OCI-LY7 (cell line): ENCODE results near the gene NUDT3.

Experiments
- EZH2phosphoT487 ChIP-seq: fragments of 200-600 bp; sonication (generic); IDR thresholded peaks from 2 replicates; pipeline ENCODE4 v1.6.1; 2018; ENCODE audit warnings: low read depth, borderline replicate concordance, mild to moderate bottlenecking, mixed run types, antibody characterized with exemption, low read length, moderate library complexity, mixed read lengths
- TF ChIP-seq, protein P1 (sequence below): fragments of 200-600 bp; sonication (generic); conservative IDR thresholded peaks from 2 replicates; pipeline ENCODE4 v1.5.1; 2014; ENCODE audit warnings: mild to moderate bottlenecking, antibody characterized with exemption, low read length, moderate library complexity, mixed read lengths

DNA sequence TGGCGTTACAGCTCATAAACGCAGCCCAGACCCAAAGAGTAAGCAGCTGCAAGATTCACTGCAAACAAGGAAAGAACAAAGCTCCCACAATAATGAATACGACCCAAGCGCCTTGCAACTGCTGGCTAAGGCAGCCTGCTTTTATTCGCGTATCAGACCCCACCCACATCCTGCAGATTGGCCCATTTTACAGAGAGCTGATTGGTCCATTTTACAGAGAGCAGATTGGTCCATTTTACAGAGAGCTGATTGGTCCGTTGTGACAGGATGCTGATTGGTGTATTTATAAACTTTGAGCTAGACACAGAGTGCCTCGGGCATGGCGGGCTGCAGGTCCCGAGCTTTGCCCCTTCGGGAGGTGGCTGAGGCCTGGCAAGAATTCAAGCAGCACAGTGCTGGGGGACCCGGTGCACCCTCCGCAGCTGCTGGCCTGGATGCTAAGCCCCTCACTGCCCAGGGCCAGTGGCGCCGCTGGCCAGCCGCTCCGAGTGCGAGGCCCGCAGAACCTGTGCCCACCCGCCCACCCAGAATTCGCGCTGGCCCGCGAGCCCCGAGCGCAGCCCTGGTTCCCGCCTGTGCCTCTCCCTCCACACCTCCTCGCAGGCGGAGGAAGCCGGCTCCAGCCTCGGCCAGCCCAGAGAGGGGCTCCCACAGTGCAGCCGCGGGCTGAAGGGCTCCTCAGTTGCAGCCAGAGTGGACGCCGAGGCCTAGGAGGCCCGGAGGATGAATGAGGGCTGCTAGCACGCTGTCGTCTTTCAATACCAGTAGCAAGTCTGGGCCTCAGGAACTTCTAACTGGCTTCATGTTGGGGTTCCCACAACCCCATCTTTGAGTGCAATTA lies 44.6 kb upstream of the NUDT3 start:
- TF ChIP-seq, protein P1, sequence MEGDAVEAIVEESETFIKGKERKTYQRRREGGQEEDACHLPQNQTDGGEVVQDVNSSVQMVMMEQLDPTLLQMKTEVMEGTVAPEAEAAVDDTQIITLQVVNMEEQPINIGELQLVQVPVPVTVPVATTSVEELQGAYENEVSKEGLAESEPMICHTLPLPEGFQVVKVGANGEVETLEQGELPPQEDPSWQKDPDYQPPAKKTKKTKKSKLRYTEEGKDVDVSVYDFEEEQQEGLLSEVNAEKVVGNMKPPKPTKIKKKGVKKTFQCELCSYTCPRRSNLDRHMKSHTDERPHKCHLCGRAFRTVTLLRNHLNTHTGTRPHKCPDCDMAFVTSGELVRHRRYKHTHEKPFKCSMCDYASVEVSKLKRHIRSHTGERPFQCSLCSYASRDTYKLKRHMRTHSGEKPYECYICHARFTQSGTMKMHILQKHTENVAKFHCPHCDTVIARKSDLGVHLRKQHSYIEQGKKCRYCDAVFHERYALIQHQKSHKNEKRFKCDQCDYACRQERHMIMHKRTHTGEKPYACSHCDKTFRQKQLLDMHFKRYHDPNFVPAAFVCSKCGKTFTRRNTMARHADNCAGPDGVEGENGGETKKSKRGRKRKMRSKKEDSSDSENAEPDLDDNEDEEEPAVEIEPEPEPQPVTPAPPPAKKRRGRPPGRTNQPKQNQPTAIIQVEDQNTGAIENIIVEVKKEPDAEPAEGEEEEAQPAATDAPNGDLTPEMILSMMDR, result no peak
- no peak for TF ChIP-seq EZH2phosphoT487
